CD4-positive, alpha-beta T cell treated with Interleukin-15 for 4 hours (primary cell): ENCODE results near the gene EDARADD.
"Not testable (repeated sequence)": the region's sequence is repeated elsewhere in the genome, so short reads cannot be mapped to it uniquely, and the experiment has no call there.

ENCODE experiments used
- DNase-seq: peaks from one replicate; pipeline ENCODE4 v3.0.0-alpha.2; 2020; ENCODE audit warnings: low spot score

Gene EDARADD

GRCh38 chr1:236393681-236394481 is at the start of gene EDARADD:
TSS of gene EDARADD (plus strand) at chr1:236394286. CDS start at chr1:236394445, 159 bp downstream.
- no peak for DNase-seq

DNA sequence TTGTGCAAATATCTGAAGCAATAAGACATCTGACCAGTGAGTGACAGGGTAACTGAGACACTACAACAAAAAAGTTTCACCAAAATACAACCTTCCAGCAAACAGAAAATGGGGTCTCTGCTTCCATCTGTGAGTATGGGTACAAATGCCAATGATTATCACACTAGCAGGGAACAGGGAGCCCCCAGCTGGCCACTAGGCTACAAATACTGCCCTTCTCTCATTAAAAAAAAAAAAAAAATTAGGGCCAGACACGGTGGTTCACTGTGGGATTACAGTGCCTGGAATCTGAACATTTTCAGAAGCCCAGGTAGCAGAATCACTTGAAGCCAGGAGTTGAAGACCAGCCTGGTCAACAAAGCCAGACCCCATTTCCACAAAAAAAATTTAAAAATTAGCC is 48.4 kb upstream of the EDARADD start:
- no peak for DNase-seq

GRCh38 chr1:236348071-236348470 is 46.0 kb upstream of the EDARADD start:
- DNase-seq = no peak

- DNase-seq = no peak
Measured at GRCh38 chr1:236350308-236350707, 43.8 kb upstream of the EDARADD start.

- DNase-seq = no peak
Measured at GRCh38 chr1:236351875-236352573, 42.1 kb upstream of the EDARADD start.

GRCh38 chr1:236352747-236353146 is 41.3 kb upstream of the EDARADD start:
- not testable (repeated sequence) for DNase-seq

- DNase-seq = no peak
Measured at GRCh38 chr1:236353813-236354212, 40.3 kb upstream of the EDARADD start.

DNA sequence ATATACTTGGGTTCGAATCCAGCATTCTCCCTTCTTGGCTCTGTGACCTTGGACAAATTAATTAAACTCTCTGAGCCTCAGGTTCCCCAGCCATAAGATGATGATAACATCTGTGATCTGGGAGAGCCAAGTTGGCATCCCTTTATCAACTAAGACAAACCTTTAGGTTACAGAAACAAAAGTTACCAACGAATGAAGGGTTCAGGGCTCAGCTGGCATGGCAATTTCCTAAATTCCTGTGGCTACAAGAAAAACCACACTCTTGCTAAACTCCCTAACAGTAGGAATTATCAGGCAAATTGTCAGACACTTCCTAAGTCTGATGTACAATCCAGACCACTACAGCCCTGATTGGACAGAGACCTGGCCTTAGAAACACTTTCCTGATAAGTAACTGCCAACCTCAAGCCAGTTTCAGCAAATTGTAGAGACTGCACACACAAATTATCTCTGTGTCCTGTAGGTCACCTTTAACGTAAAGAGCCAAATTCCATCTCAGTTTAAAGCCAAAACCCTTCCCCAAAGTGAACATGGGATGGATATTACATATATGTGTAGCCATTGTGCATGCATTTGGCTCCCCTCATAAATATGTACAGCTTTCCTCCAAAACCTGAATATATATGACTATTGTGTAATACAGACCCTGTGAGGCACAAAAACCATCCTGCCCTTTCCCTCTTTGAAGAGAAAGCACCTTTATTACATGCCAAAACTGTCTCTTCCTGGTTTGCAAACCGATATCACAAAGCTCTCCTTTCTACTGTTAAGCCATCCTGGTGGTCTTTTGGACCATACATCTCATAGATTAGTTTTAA is 39.5 kb upstream of the EDARADD start:
- no peak for DNase-seq

DNA sequence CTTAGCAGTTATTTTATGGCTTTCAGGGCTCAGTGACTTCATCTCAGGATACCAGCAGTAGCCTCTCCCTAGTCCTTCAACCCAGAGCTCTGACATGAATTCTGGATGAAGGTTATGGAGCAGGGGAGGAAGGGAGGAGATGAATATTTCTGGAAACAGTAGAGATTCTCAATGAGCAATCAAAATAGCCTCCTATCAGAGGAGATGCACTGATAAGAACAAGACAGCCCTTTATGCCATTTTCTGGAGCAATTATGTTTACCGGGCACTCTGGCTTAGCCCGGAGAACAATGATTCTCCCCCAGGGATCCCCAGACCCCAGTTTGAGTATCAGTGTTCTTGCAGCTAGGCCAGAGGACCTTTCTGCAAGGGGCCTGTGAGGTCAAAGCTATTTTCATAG is 37.9 kb upstream of the EDARADD start:
- DNase-seq = no peak

DNA sequence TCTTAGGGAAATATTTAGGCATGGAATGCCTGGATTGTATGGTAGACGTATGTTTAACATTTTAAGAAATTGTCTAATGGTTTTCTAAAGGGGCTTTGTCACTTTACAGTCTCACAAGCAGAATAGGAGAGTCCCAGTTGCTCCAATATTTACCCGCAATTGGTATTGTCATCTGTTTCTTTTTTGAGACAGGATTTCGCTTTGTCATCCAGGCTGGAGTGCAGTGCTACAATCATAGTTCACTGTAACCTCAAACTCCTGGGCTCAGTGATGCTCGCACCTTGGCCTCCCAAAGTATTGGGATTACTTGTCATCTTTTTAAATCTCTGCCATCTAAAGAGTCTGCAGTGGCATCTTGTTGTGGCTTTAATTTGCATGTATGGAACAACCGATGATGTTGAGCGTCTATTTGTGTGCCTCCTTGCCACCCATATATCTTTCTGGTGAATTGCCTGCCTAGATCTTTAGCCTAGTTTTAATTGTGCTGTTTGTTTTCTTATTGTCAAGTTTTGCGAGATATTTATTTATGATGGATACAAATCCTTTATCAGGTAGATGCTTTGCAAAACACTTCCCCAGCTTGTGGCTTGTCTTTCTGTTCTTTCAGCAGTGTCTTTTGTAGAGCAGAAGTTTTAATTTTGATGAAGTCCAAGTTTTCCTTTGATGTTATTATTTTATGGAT is 32.0 kb upstream of the EDARADD start:
- DNase-seq = no peak

GRCh38 chr1:236363237-236363636 is 30.8 kb upstream of the EDARADD start:
- no peak for DNase-seq

DNA sequence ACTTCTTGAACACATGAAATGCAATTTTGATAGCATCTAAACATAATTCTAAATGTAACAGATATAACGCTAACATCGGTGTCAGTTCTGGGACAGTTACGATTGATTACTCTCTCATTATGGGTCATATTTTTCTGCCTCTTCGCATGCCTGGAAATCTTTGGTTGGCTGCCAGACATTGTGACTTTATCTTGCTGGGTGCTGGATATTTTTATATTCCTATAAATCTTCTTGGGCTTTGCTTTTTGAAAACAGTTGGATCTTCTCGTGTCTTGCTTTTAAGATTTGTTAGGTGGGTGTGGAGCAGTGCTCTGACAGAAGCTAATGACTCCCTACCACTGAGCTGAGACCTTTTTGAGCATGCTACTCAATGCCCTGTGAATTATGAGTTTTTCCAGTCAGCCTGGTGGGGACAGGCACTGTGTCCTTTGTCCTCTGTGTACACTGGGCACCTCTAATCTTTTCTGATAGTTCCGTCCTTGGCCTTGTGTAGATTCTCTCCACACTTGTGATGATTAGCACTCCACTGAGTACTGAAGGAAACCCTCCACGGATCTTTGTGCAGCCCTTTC is 28.0 kb upstream of the EDARADD start:
- DNase-seq = no peak

DNA sequence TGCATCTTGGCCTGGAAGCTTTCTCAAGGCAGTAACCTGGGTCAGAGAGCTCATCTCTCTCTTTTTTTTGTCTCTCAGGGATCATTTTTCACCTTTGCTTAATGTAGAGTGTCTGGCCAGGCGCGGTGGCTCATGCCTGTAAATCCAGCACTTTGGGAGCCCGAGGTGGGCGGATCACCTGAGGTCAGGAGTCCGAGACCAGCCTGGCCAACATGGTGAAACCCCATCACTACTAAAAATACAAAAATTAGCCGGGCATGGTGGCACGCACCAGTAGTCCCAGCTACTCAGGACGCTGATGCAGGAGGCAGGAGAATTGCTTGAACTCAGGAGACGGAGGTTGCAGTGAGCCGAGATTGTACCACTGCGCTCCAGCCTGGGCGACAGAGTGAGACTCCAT is 27.4 kb upstream of the EDARADD start:
- not testable (repeated sequence) for DNase-seq

DNA sequence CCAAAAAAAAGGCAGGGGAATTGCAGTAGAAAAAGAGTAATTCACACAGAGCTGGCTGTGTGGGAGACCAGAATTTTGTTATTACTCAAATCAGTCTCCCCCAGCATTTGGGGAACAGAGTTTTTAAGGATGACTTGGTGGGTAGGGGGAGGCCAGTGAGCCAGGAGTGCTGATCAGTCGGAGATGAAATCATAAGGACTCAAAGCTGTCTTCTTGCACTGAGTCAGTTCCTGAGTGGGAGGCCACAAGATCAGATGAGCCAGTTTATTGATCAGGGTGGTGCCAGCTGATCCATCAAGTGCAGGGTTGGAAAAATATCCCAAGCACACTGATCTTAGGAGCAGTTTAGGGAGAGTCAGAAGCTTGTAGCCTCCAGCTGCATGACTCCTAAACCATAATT is 23.7 kb upstream of the EDARADD start:
- DNase-seq = no peak

GRCh38 chr1:236371083-236371482 is 23.0 kb upstream of the EDARADD start:
- no peak for DNase-seq

DNA sequence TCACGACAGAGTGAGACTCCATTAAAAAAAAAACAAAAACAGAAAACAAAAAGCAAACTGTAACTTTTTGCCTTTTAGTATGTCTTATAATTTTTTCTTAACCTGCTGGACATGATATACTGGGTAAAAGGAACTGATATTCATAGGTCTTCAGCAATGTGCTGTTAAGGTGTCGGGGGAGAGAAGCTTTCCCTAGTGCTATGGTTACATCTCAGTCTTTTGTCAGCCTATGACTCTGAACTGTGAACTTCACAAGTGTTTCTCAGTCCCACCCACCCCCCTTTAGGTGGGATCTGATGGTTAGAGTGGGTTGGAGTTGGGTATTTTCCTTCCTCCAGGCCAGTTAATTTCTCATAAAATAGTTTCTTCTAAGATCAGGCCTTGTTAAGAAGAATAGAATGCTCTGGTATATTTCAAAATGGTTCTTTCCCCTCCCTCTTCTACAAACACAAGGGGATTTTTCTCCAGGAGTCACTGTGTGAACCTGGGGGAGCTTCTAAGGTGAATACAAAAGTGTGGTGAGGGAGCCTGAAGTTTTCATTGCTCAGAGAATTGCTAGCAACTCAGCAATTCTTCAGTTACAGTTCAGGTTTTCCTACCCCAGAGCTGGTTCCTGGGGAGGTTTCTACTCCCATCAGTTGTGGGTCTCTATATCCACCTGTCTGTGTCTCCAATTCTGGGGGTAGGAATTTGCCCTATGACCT is 16.1 kb upstream of the EDARADD start:
- DNase-seq = no peak

GRCh38 chr1:236381565-236382158 is 12.4 kb upstream of the EDARADD start:
- no peak for DNase-seq

GRCh38 chr1:236388332-236388731 is 5.8 kb upstream of the EDARADD start:
- DNase-seq = no peak

DNA sequence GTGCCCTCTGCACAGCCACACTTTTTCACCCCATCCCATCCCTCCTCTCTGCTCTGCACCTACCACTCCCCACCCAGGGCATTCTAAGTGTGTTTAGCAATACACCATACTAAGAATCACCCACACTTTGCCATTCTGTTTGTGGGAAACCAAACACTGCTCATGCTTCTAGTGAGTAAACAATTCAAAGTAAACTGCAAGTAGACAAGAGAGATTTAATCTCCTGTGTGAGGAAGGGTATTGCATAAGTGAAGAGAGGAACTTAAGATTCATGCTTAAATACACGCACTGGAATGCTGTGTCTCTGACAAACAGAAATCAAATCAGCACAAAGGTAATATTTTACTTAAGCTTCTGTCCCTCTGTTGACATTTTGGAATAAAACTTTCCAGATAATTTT is 4.8 kb upstream of the EDARADD start:
- no peak for DNase-seq

DNA sequence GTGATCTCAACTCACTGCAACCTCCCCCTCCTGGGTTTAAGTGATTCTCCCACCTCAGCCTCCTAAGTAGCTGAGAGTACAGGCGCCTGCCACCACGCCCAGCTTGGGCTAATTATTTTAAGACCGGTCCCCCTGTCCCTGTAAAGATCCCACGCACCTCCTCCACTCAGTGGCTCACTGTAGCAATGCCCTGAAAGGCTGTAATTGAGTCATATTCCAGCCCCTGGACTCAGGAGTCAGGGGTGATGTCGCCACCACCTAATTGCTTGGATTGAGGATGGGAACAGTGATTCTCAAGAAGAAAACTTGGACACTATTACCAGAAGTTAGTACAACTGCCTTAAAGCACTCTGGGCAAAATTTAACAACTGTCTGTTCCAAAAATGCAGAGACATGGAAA is 3.1 kb upstream of the EDARADD start:
- no peak for DNase-seq

GRCh38 chr1:236392182-236392581 is 1.9 kb upstream of the EDARADD start:
- no peak for DNase-seq
